K562 (cell line): ENCODE data around the gene DCUN1D2. TPM values are rescaled to one million over a fixed set of nuclear protein-coding genes. Genes with fewer than 3 reads are reported as not detected.

ENCODE experiments used
- BCOR ChIP-seq: fragments of 450-650 bp; IDR thresholded peaks from 2 replicates; pipeline ENCODE4 v1.6.1; 2016
- EP300 ChIP-seq: IDR thresholded peaks from 2 replicates; pipeline ENCODE4 v1.6.1; 2012; ENCODE audit warnings: low read length, improper control_type of control experiment
- FOS ChIP-seq: IDR thresholded peaks from 3 replicates; pipeline ENCODE4 v1.6.1; 2011; ENCODE audit not compliant: insufficient read length; ENCODE audit errors: extremely low read depth
- KDM4B ChIP-seq, 2 experiments: fragments of 450-650 bp in 1 of 2; sonication (generic) in 1 of 2; IDR thresholded peaks; 2 replicates each; pipeline ENCODE4 v1.6.1; 2016 to 2017; ENCODE audit warnings: borderline replicate concordance in 2 of 2, antibody characterized with exemption in 1 of 2, low read depth in 1 of 2, mild to moderate bottlenecking in 1 of 2
- MTA1 ChIP-seq: fragments of 450-650 bp; IDR thresholded peaks from 2 replicates; pipeline ENCODE4 v1.6.1; 2017; ENCODE audit warnings: borderline replicate concordance
- NR1H2 ChIP-seq: sonication (generic); formaldehyde crosslinking; IDR thresholded peaks from 2 replicates; pipeline ENCODE4 v1.4.0; 2020; ENCODE audit warnings: mild to moderate bottlenecking, missing genetic modification reagents
- POU5F1 ChIP-seq: fragments of 150-350 bp; IDR thresholded peaks from 2 replicates; pipeline ENCODE4 v1.6.1; 2014; ENCODE audit warnings: borderline replicate concordance, low read length, low read depth, mild to moderate bottlenecking; ENCODE audit not compliant: partially characterized antibody
- ZC3H8 ChIP-seq: fragments of 450-650 bp; IDR thresholded peaks from 2 replicates; pipeline ENCODE4 v1.6.1; 2017
- ZNF347 ChIP-seq: fragments of 450-650 bp; formaldehyde crosslinking; IDR thresholded peaks from 2 replicates; pipeline ENCODE4 v1.4.0; 2020; ENCODE audit warnings: low read depth, mild to moderate bottlenecking, moderate library complexity
- ZNF398 ChIP-seq: fragments of 250-450 bp; sonication (Bioruptor Pico); IDR thresholded peaks from 2 replicates; pipeline ENCODE4 v1.8.0; 2021; ENCODE audit warnings: moderate library complexity, mild to moderate bottlenecking, inconsistent platforms
- polyA plus RNA-seq, 8 experiments: library from polyadenylated mRNA; depleted of rRNA in 4 of 8; stranded (reverse) in 5 of 8; unstranded in 3 of 8; fragments of >200 nt; fragmentation: Nextera tagmentation in 2 of 8; fragmentation: Illumina TruSeq in 1 of 8; extraction: Ambion mirVana in 2 of 8; extraction: Trizol in 1 of 8; gene quantifications; 2 replicates each; pipeline versions ENCODE4 v1.2.1 to v1.2.3, GENCODE V29; 2011 to 2014; ENCODE audit warnings: inconsistent platforms in 1 of 8, missing spikeins in 1 of 8
- total RNA-seq, 7 experiments: library from RNA; depleted of rRNA in 6 of 7; stranded (reverse); fragments of >200 nt in 6 of 7; fragmentation: Illumina TruSeq in 2 of 7; extraction: Trizol in 2 of 7; gene quantifications; 2 replicates each; pipeline versions ENCODE4 v1.2.1 to v1.2.3, GENCODE V29; 2011 to 2021; ENCODE audit warnings: low replicate concordance in 1 of 7
- TF ChIP-seq, protein P1 (sequence below): IDR thresholded peaks from 2 replicates; pipeline ENCODE4 v1.6.1; 2011; ENCODE audit warnings: borderline replicate concordance, low read depth, mild to moderate bottlenecking, moderate library complexity, low read length; ENCODE audit not compliant: insufficient read depth, poor library complexity, severe bottlenecking

The DCUN1D2 gene
- total and polyA plus RNA-seq, 9 of the 15 experiments (the other 6 are each of a cell fraction or from before 2014, with no cell fraction given) = 2.1 to 16.8 (median 11.1) TPM

GRCh38 chr13:113475280-113475679, 15.2 kb downstream of the DCUN1D2 start (continued):
- TF ChIP-seq POU5F1 = no peak
- no peak for TF ChIP-seq ZNF347 (CRISPR knock-in tag)
- TF ChIP-seq BCOR = no peak
- TF ChIP-seq NR1H2 = no peak
- no peak for TF ChIP-seq FOS
- no peak for TF ChIP-seq ZNF398 (CRISPR knock-in tag)
- TF ChIP-seq, protein P1, sequence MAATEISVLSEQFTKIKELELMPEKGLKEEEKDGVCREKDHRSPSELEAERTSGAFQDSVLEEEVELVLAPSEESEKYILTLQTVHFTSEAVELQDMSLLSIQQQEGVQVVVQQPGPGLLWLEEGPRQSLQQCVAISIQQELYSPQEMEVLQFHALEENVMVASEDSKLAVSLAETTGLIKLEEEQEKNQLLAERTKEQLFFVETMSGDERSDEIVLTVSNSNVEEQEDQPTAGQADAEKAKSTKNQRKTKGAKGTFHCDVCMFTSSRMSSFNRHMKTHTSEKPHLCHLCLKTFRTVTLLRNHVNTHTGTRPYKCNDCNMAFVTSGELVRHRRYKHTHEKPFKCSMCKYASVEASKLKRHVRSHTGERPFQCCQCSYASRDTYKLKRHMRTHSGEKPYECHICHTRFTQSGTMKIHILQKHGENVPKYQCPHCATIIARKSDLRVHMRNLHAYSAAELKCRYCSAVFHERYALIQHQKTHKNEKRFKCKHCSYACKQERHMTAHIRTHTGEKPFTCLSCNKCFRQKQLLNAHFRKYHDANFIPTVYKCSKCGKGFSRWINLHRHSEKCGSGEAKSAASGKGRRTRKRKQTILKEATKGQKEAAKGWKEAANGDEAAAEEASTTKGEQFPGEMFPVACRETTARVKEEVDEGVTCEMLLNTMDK = no peak
- TF ChIP-seq ZC3H8 = no peak
- TF ChIP-seq EP300 = no peak
- TF ChIP-seq MTA1 = no peak
- no peak for TF ChIP-seq KDM4B (IDR thresholded peaks at IDR 0.05; ENCODE audit: borderline replicate concordance in 2 of 2, low read depth in 1 of 2)
